ENCODE results near the gene SRPX.

The SRPX gene

GRCh38 chrX:38205039-38205438 is 15.6 kb downstream of the SRPX start:
- no peaks in the 10 kb centered on the region for H3K36me3 ChIP-seq (ENCODE audit: insufficient read depth, low read length)

GRCh38 chrX:38192007-38192810 is 28.5 kb downstream of the SRPX start:
- Histone ChIP-seq H3K79me2 (ENCODE audit: insufficient read depth, low read length) (no peaks in the 10 kb centered on the region), H3K4me1 (ENCODE audit: insufficient read depth, low read length, poor library complexity, severe bottlenecking) (no peaks in the 10 kb centered on the region), H3F3A (ENCODE audit: low read depth) (no peaks in the 10 kb centered on the region), H2AFZ (ENCODE audit: low read length) (peak overlapping the region; percentile 70; the same call in 1 of the 2 replicates), H3K9me3 (ENCODE audit: insufficient read depth, low read depth, low read length) (no peaks in the 10 kb centered on the region), H4K20me1 (ENCODE audit: insufficient read depth, low read length, poor library complexity, severe bottlenecking) (no peaks in the 10 kb centered on the region), H3K4me2 (ENCODE audit: low read depth, low read length, poor library complexity, severe bottlenecking) (no peak overlapping the region), H3K36me3 (ENCODE audit: insufficient read depth, low read length) (no peaks in the 10 kb centered on the region), H3K9me2 (replicated peaks; ENCODE audit: low read depth, low read length) (no peaks in the 10 kb centered on the region), H3K9ac (ENCODE audit: low read depth, low read length, poor library complexity, severe bottlenecking) (no peak overlapping the region), H3K27me3 (ENCODE audit: insufficient read depth, low read length, poor library complexity, severe bottlenecking) (no peaks in the 10 kb centered on the region), H3K4me3 (ENCODE audit: low read length, poor library complexity, severe bottlenecking) (no peak overlapping the region)
- TF ChIP-seq EZH2phosphoT487 (IDR thresholded peaks at IDR 0.05; ENCODE audit: borderline replicate concordance) (no peak), CTCF (conservative IDR thresholded peaks at IDR 0.05; ENCODE audit: low read length) (peak; percentile 62)

More at GRCh38 chrX:38205039-38205438, 15.6 kb downstream of the SRPX start:
- Histone ChIP-seq H3K9ac (ENCODE audit: low read depth, low read length, poor library complexity, severe bottlenecking) (no peak overlapping the region), H3F3A (ENCODE audit: low read depth) (no peaks in the 10 kb centered on the region), H3K79me2 (ENCODE audit: insufficient read depth, low read length) (no peaks in the 10 kb centered on the region), H3K9me2 (replicated peaks; ENCODE audit: low read depth, low read length) (no peaks in the 10 kb centered on the region), H3K4me1 (ENCODE audit: insufficient read depth, low read length, poor library complexity, severe bottlenecking) (no peaks in the 10 kb centered on the region), H3K27me3 (ENCODE audit: insufficient read depth, low read length, poor library complexity, severe bottlenecking) (no peaks in the 10 kb centered on the region), H2AFZ (ENCODE audit: low read length) (no peak overlapping the region), H3K4me2 (ENCODE audit: low read depth, low read length, poor library complexity, severe bottlenecking) (no peak overlapping the region), H3K4me3 (ENCODE audit: low read length, poor library complexity, severe bottlenecking) (no peak overlapping the region), H4K20me1 (ENCODE audit: insufficient read depth, low read length, poor library complexity, severe bottlenecking) (no peaks in the 10 kb centered on the region), H3K9me3 (ENCODE audit: insufficient read depth, low read depth, low read length) (no peaks in the 10 kb centered on the region)
- TF ChIP-seq EZH2phosphoT487 (IDR thresholded peaks at IDR 0.05; ENCODE audit: borderline replicate concordance): no peak

GRCh38 chrX:38189431-38190250 is 31.0 kb downstream of the SRPX start:
- Histone ChIP-seq H3K9me3 (ENCODE audit: insufficient read depth, low read depth, low read length) (no peaks in the 10 kb centered on the region), H3K4me3 (ENCODE audit: low read length, poor library complexity, severe bottlenecking) (no peak overlapping the region), H3K4me1 (ENCODE audit: insufficient read depth, low read length, poor library complexity, severe bottlenecking) (no peaks in the 10 kb centered on the region), H3K27me3 (ENCODE audit: insufficient read depth, low read length, poor library complexity, severe bottlenecking) (no peaks in the 10 kb centered on the region), H3K4me2 (ENCODE audit: low read depth, low read length, poor library complexity, severe bottlenecking) (no peak overlapping the region), H3K36me3 (ENCODE audit: insufficient read depth, low read length) (no peaks in the 10 kb centered on the region), H4K20me1 (ENCODE audit: insufficient read depth, low read length, poor library complexity, severe bottlenecking) (no peaks in the 10 kb centered on the region), H3F3A (ENCODE audit: low read depth) (no peaks in the 10 kb centered on the region), H3K79me2 (ENCODE audit: insufficient read depth, low read length) (no peaks in the 10 kb centered on the region), H3K9me2 (replicated peaks; ENCODE audit: low read depth, low read length) (no peaks in the 10 kb centered on the region), H3K9ac (ENCODE audit: low read depth, low read length, poor library complexity, severe bottlenecking) (no peak overlapping the region), H2AFZ (ENCODE audit: low read length) (no peak overlapping the region)
- TF ChIP-seq CTCF (conservative IDR thresholded peaks at IDR 0.05; ENCODE audit: low read length): no peak
- no peak for TF ChIP-seq EZH2phosphoT487 (IDR thresholded peaks at IDR 0.05; ENCODE audit: borderline replicate concordance)

Data from Loucy (cell line).